AG20443 (cell line): ENCODE data around the gene CDK5R1.
"Not testable (repeated sequence)": the region's sequence is repeated elsewhere in the genome, so short reads cannot be mapped to it uniquely, and the experiment has no call there.

Experiments
- DNase-seq: peaks from one replicate; pipeline ENCODE4 v3.0.0; 2012; ENCODE audit warnings: low spot score, mixed read lengths

CDK5R1 gene

GRCh38 chr17:32486701-32487472, at the start of gene CDK5R1:
Gene CDK5R1, plus strand, starts transcription at chr17:32486993. Its CDS starts 628 bp downstream, at chr17:32487621.
- peak; percentile 91 for DNase-seq

DNA sequence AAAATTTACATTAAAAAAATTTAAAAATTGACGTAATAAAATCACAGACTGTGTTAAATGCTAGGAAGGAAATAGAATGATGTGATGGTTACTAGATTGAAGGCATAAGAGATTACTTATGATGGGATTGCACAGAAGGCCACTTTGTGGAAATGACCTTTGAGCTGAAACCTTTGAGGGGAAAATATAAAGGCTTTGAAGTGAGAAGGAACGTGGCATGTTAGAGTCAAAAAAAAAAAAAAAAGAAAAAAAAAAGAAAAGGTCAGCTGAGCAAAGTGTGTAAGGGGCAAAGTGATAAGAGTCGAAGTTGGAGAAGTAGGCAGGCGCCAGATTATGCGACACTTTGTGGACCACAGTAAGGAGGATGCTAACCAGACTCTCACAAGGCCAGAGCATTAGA, 46.1 kb upstream of the CDK5R1 start:
- no peak for DNase-seq

DNA sequence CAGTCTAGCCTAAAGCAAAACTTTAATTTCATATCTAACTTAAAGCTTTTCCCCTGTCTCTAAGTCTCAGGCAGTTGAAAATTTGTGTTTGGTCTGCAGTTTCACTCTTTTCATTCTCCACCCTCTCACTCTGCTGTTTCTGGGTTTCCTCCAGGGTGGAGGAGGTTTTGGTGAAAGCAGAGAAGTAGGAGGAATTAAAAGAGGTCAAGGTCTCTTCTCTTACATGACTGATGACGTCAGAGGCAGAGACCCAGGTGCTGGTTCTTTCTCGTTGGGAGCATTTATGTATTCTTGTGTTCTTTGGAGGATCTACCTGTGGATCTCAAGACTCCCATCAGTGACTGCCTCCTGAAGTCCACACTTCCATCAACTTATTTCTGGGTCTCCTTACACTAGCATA, 44.9 kb upstream of the CDK5R1 start:
- no peak for DNase-seq

DNA sequence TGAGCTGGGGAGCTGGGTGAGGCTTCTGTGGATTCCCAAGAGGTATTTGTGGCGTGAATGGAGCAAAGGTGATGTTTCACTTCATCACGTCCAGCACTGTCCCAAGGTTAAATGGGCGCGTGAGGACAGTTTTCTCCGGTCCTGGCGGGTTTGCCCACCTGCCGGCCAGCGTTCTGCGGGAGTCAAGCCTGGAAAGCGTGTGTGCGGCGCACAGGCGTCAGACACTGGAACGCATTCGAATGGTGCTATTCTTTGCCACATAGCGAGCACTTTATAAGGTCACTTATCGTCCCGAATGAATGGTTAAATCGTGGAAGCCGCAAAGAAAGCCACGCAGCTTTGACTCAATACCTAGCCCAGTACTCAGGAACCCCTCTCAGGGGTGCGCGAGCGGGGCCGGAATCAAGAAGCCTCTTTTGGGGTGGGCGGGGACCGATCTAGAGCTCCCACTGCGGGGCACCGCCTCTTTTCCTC, 42.9 kb upstream of the CDK5R1 start:
- DNase-seq = no peak

- peak; percentile 99 for DNase-seq
Observed at GRCh38 chr17:32444301-32445073, 42.3 kb upstream of the CDK5R1 start, which contains the start of gene PSMD11. Gene PSMD11, plus strand, starts transcription at chr17:32444510. Its CDS starts 14 bp downstream, at chr17:32444524.

DNA sequence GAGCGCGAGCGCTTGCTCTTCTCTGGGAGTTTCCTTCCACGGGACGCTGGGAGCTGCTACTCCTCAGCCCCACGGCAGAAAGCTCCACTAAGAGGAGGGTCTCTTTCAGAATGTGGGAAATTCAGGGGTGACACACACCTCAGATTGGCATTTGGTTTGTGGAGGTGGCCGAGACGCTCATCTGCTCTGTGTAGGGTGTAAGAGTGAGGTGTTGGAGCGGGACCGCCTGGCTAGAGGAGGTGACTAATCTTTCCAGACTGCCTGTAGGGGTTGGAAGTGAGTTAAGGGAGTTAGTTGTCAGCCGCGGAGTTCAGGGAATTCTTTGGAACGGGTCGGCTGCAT, 41.7 kb upstream of the CDK5R1 start:
- DNase-seq = peak; percentile 74

DNA sequence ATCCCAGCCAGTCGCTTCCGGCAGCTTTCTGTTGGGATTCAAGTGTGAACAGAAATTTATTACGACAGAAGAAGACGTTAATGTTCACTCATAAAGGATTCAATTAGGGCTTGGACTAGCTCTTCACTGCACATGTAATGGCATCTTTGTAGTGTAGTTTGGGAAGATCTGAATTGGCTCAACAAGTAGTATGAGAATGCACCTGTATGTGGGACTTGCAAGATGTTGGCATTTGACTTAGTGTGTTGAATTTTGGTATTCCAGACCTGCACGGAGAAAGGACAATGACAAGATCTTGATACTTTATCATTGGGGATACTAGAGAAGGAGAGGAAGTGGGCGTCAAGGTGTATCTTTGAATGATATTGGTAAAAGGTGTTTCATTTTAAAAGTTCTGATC, 41.3 kb upstream of the CDK5R1 start:
- DNase-seq = no peak

DNA sequence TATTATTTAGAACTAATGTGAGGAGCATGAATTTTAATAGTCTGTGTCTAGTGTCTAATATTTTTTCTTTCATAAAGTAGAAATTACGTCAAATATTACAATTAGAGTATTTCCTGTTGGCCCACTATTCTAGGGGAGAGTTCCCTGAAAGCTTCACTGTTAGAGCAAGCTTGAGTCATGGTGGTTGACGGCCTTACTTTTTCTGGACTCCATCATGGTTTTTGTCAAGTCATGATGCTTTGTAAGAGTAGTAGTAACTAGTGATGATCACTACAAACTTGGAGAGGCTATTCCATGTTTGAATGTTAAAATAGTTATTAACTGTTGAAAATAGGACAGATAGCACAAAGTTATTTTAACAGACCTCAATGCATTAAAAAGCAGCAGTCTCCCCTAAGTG, 40.8 kb upstream of the CDK5R1 start:
- DNase-seq = no peak

GRCh38 chr17:32446949-32447348, 39.8 kb upstream of the CDK5R1 start:
- DNase-seq = no peak

GRCh38 chr17:32449963-32450362, 36.8 kb upstream of the CDK5R1 start:
- DNase-seq = no peak

DNA sequence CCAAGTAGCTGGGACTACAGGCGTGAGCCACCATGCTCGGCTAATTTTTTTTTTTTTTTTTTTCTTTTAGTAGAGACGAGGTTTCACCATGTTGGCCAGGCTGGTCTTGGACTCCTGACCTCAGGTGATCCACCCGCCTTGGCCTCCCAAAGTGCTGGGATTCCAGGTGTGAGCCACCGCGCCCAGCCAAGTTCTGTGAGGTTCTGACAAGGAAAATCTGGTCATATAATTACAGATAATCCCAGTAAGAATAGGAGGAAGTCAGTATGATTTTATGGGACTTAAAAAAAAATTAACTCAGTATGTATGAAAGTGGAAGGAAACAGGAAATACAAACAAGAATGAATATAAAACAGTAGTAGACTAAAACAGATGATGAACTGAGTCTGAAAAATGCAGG, 36.4 kb upstream of the CDK5R1 start:
- not testable (repeated sequence) for DNase-seq

GRCh38 chr17:32451879-32452278, 34.9 kb upstream of the CDK5R1 start:
- no peak for DNase-seq

DNA sequence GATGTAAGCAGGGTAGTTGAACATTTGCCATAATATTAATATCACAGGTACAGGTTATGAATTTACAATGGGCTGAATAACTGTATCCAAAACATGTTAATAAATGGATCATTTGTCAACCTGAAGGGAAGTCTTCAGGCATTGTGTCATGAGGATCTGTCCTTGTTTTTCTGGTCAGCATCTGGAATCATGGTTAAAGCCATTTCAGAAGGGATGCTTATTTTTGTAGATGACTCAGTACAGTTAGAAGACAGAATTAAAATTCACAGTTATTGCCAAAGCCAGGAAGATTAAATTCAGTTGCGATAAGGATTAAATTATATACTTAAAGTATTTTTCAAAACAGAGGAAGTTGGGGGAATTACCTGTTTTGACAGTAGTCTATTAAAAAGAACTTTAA, 34.5 kb upstream of the CDK5R1 start:
- DNase-seq = no peak

DNA sequence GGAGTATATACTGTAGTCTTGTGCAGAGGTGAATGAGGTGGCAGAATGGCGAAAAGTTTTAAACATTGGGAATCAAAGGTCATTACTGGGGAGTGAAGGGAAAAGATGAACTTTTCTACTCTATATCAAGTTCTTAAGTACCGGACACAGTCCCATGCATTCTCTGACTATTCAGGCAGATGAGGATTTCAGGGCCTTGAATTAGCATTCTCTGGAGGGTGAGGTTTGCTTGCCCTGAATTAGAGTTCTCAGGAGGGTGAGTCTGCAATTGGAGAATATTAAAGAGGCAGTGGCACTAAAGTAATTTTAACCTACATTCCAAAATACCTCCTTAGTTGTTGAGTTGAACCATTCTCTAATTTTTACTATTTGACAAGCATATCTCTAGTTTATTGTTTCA, 33.4 kb upstream of the CDK5R1 start:
- no peak for DNase-seq

- no peak for DNase-seq
Observed at GRCh38 chr17:32458371-32458770, 28.4 kb upstream of the CDK5R1 start.

DNA sequence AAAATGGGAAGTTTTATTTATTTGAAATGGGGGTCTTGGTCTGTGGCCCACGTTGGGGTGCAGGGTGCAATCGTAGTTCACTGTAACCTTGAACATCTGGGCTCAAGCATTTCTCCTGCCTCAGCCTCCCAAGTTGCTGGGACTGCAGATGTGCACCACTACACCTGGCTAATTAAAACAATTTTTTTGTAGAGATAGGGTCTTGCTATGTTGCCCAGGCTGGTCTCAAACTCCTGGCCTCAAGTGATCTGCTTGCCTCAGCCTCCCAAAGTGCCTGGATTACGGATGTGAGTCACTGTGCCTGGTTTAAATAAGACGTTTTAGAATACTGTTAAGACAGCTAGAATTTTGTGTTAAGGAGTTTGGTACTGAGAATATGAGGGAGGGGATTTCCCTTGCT, 26.7 kb upstream of the CDK5R1 start:
- DNase-seq = no peak

DNA sequence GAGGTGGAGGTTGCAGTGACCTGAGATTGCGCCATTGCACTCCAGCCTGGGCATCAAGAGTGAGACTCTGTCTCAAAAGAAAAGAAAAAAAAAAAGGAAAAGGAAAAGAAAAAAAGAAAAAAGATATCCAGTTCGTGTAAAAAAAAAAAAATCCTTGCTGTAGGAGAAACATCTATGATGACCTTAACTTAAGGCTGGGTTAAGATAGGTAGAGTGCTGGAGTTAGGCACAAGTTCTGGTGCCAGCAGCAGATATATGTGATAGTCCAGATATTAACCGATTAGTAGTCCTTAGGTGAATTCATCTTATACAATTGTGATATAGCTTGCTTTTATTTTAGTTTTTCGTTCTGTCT, 25.3 kb upstream of the CDK5R1 start:
- DNase-seq = no peak

DNA sequence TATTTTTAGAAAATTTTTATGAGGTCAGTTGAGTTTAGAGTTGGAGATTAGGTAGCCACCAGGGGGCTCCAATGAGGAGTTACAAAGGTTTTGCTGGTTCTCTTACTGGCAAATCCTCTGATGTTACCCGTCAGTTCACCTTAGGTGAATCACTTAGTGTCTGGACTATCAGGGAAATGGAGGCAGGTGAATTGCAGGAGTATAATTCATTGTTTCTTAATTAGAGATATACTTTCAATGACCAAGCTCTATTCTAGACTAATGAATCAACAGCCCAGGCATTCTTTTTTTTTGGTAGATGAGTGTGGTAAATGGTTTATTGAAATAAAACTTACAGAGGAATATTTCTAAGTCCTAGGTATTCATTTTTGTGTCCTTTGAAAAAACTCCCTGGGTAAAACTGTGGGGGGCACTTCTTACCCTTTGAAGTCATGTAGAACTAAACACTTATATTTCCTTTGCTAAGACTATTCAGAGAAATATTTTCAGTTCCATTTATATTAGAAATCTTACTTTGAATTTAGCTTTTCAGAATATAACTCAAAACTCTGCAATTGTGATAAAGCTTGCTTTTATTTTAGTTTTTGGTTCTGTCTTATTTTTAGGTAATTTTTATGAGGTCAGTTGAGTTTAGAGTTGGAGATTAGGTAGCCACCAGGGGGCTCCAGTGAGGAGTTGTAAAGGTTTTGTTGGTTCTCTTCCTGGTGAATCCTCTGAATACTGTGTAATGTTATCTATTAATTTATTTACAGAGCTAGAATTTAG, 24.8 kb upstream of the CDK5R1 start:
- peak; percentile 40 for DNase-seq

- no peak for DNase-seq
Observed at GRCh38 chr17:32463304-32463703, 23.5 kb upstream of the CDK5R1 start.

DNA sequence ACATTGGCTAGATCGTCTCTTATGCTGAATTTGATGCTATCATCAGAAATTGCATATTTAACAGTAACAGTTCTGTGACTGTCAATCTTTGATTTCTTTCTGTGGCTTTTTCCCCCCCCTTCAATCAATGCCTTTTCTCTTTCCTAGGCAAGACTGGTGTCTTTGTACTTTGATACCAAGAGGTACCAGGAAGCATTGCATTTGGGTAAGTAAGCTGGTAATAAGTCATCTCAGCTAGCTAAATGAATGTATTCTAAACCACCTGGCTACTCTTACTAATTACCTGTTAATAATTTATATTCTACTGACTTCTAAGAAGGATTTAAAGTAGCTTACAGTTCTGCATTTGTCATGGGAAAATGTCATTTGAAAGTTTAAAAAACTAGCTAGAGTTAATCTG, 22.4 kb upstream of the CDK5R1 start:
- no peak for DNase-seq

DNA sequence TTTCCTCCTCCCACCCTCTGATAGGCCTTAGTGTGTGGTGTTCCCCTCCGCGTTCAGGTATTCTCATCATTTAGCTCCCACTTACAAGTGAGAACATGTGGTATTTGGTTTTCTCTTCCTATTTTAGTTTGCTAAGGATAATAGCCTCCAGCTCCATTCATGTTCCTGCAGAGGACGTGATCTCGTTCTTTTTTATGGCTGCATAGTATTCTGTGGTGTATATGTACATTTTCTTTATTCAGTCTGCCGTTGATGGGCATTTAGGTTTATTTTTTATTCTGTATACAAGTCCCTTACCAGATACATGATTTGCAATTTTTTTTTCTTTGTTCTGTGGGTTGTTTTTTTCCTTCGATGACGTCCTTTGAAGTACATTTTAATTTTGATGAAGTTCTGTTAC, 18.8 kb upstream of the CDK5R1 start:
- DNase-seq = no peak

- DNase-seq = no peak
Observed at GRCh38 chr17:32470405-32471167, 16.2 kb upstream of the CDK5R1 start.
